A549 (cell line): Measurements from ENCODE around the gene EPPIN. TPM values are rescaled to one million over a fixed set of nuclear protein-coding genes. Genes with fewer than 3 reads are reported as not detected.

Experiments
- ATAC-seq, 2 experiments: fragments of 200-7000 bp in 1 of 2; fragments of >200 bp in 1 of 2; cut with Nextera tagmentation in 1 of 2; cut with Tn5 transposase in 1 of 2; 3 replicates each; pipeline versions ENCODE4 v1.8.0 to v1.9.1; 2018 to 2020; ENCODE audit warnings: mild to moderate bottlenecking in 1 of 2, moderate library complexity in 1 of 2
- CTCF ChIA-PET: fragments of 300-600 bp; sonication (Branson Sonifier 250); formaldehyde crosslinking; extraction: SDS; loops from one replicate; lab custom pipeline; 2021; ENCODE audit warnings: antibody characterized with exemption, inconsistent platforms; lab: Yijun Ruan, JAX
- POLR2A ChIA-PET: fragments of 350-600 bp; formaldehyde crosslinking; extraction: SDS; loops from one replicate; lab custom pipeline; 2021; ENCODE audit warnings: antibody characterized with exemption, inconsistent platforms; lab: Yijun Ruan, JAX
- DNase-seq, 2 experiments: peaks; one replicate each; pipeline versions ENCODE4 v3.0.0 to v3.0.0-alpha.2; 2011 to 2016; ENCODE audit warnings: low read depth in 1 of 2, low spot score in 1 of 2
- FAIRE-seq: peaks from 2 replicates; lab custom pipeline; 2011; peaks lifted over from hg19 to GRCh38; lab: Jason Lieb, UNC
- H3K27ac ChIP-seq, 2 experiments: fragments of >200 bp; sonication (Bioruptor Twin); formaldehyde crosslinking; 3 replicates each; pipeline ENCODE4 v1.5.1; 2016 to 2017
- H3K4me1 ChIP-seq: fragments of >200 bp; sonication (Bioruptor Twin); formaldehyde crosslinking; 3 replicates; pipeline ENCODE4 v1.6.1; 2016
- H3K4me2 ChIP-seq: fragments of >200 bp; sonication (Bioruptor Twin); formaldehyde crosslinking; 3 replicates; pipeline ENCODE4 v1.6.1; 2016
- H3K4me3 ChIP-seq: fragments of >200 bp; sonication (Bioruptor Twin); formaldehyde crosslinking; 3 replicates; pipeline ENCODE4 v1.5.1; 2016
- H3K9me3 ChIP-seq: fragments of >200 bp; sonication (Bioruptor Twin); formaldehyde crosslinking; 3 replicates; pipeline ENCODE4 v1.6.1; 2016
- BHLHE40 ChIP-seq: IDR thresholded peaks from 2 replicates; pipeline ENCODE4 v1.6.1; 2012; ENCODE audit warnings: low read depth, low read length, inconsistent platforms
- CBX2 ChIP-seq: fragments of 200-600 bp; sonication (generic); IDR thresholded peaks from 2 replicates; pipeline ENCODE4 v1.6.1; 2016; ENCODE audit warnings: low read depth, mild to moderate bottlenecking, borderline replicate concordance
- E2F6 ChIP-seq: IDR thresholded peaks from 2 replicates; pipeline ENCODE4 v1.6.1; 2012; ENCODE audit warnings: low read depth, borderline replicate concordance
- EHF ChIP-seq: fragments of 250-450 bp; sonication (Bioruptor Pico); IDR thresholded peaks from 2 replicates; pipeline ENCODE4 v1.5.0; 2020; ENCODE audit warnings: mild to moderate bottlenecking
- EHMT2 ChIP-seq: fragments of 200-600 bp; sonication (generic); IDR thresholded peaks from 2 replicates; pipeline ENCODE4 v1.6.1; 2016; ENCODE audit warnings: antibody characterized with exemption, low read depth, mild to moderate bottlenecking, moderate library complexity
- FOSL2 ChIP-seq, 2 experiments: fragments of 450-650 bp in 1 of 2; fragments of >200 bp in 1 of 2; sonication (Bioruptor Twin) in 1 of 2; formaldehyde crosslinking; IDR thresholded peaks; 2 replicates each; pipeline versions ENCODE4 v1.5.0 to v1.6.1; 2016 to 2020; ENCODE audit warnings: mild to moderate bottlenecking in 1 of 2, moderate library complexity in 1 of 2
- FOXS1 ChIP-seq: fragments of 250-450 bp; sonication (Bioruptor Pico); IDR thresholded peaks from 2 replicates; pipeline ENCODE4 v1.5.0; 2020; ENCODE audit warnings: mild to moderate bottlenecking, moderate library complexity
- HDAC2 ChIP-seq: fragments of 200-600 bp; sonication (generic); IDR thresholded peaks from 2 replicates; pipeline ENCODE4 v1.6.1; 2016
- HES2 ChIP-seq: fragments of >200 bp; sonication (Bioruptor Twin); formaldehyde crosslinking; IDR thresholded peaks from 2 replicates; pipeline ENCODE4 v1.6.1; 2016
- HEYL ChIP-seq: fragments of 250-450 bp; sonication (Bioruptor Pico); IDR thresholded peaks from 2 replicates; pipeline ENCODE4 v1.8.0; 2021; ENCODE audit warnings: mild to moderate bottlenecking, moderate library complexity
- HMGXB4 ChIP-seq: fragments of 250-450 bp; sonication (Bioruptor Pico); IDR thresholded peaks from 2 replicates; pipeline ENCODE4 v1.5.0; 2021; ENCODE audit warnings: mild to moderate bottlenecking, moderate library complexity, borderline replicate concordance
- JUN ChIP-seq, 2 experiments: fragments of >200 bp; sonication (Bioruptor Twin); formaldehyde crosslinking; IDR thresholded peaks; 2 replicates in 1 of 2; 3 replicates in 1 of 2; pipeline ENCODE4 v1.6.1; 2016 to 2017
- JUNB ChIP-seq: fragments of >200 bp; sonication (Bioruptor Twin); formaldehyde crosslinking; IDR thresholded peaks from 2 replicates; pipeline ENCODE4 v1.6.1; 2016
- KDM1A ChIP-seq: fragments of 200-600 bp; sonication (generic); IDR thresholded peaks from 2 replicates; pipeline ENCODE4 v1.6.1; 2016; ENCODE audit warnings: low read depth, mild to moderate bottlenecking
- MAX ChIP-seq: IDR thresholded peaks from 2 replicates; pipeline ENCODE4 v1.6.1; 2012
- MAZ ChIP-seq: fragments of 150-350 bp; IDR thresholded peaks from 2 replicates; pipeline ENCODE4 v1.6.1; 2014; ENCODE audit warnings: antibody characterized with exemption, low read depth, low read length, borderline replicate concordance
- MYC ChIP-seq: IDR thresholded peaks from 2 replicates; pipeline ENCODE4 v1.6.1; 2012; ENCODE audit warnings: mild to moderate bottlenecking, inconsistent platforms, low read length, improper control_type of control experiment, borderline replicate concordance
- NFE2L2 ChIP-seq: fragments of 150-350 bp; conservative IDR thresholded peaks from 2 replicates; pipeline ENCODE4 v1.6.1; 2014; ENCODE audit warnings: low read length
- PBX3 ChIP-seq: IDR thresholded peaks from 2 replicates; pipeline ENCODE4 v1.6.1; 2012
- POLR2A ChIP-seq: IDR thresholded peaks from 2 replicates; pipeline ENCODE4 v1.6.1; 2012; ENCODE audit warnings: mild to moderate bottlenecking, low read length
- POLR2AphosphoS2 ChIP-seq: conservative IDR thresholded peaks from 2 replicates; pipeline ENCODE4 v1.6.1; 2012; ENCODE audit warnings: low read length, improper control_type of control experiment, inconsistent platforms
- SMC3 ChIP-seq: fragments of >200 bp; sonication (Bioruptor Twin); formaldehyde crosslinking; IDR thresholded peaks from 3 replicates; pipeline ENCODE4 v1.6.1; 2018; ENCODE audit warnings: inconsistent platforms
- ZFP36 ChIP-seq: fragments of 450-650 bp; IDR thresholded peaks from 2 replicates; pipeline ENCODE4 v1.6.1; 2014; ENCODE audit warnings: borderline replicate concordance; ENCODE audit not compliant: partially characterized antibody
- WGBS: methylation state at CpG from one replicate; pipeline ENCODE4 v1.1.6; 2017; ENCODE audit errors: missing lambda C conversion rate; 5-methylcytosine and 5-hydroxymethylcytosine counted together
- polyA plus RNA-seq, 4 experiments: library from polyadenylated mRNA; depleted of rRNA in 3 of 4; stranded (reverse); fragments of >200 nt; fragmentation: RNase III in 1 of 4; extraction: RNeasy Plus Mini Kit Qiagen cat#74134 plus additional on column Dnase treatment in 1 of 4; gene quantifications; 2 replicates in 3 of 4; 3 replicates in 1 of 4; pipeline ENCODE4 v1.2.3, GENCODE V29; 2011 to 2017
- TF ChIP-seq, protein P1 (sequence below): fragments of 150-350 bp; IDR thresholded peaks from 2 replicates; pipeline ENCODE4 v1.6.1; 2014; ENCODE audit warnings: low read depth, mild to moderate bottlenecking, low read length
- TF ChIP-seq, protein P2 (sequence below): fragments of 450-650 bp; IDR thresholded peaks from 2 replicates; pipeline ENCODE4 v1.6.1; 2014; ENCODE audit warnings: antibody characterized with exemption

The EPPIN gene
- polyA plus RNA-seq, 2 of the 4 experiments (the other 2 are of a cell fraction) = not detected

DNA sequence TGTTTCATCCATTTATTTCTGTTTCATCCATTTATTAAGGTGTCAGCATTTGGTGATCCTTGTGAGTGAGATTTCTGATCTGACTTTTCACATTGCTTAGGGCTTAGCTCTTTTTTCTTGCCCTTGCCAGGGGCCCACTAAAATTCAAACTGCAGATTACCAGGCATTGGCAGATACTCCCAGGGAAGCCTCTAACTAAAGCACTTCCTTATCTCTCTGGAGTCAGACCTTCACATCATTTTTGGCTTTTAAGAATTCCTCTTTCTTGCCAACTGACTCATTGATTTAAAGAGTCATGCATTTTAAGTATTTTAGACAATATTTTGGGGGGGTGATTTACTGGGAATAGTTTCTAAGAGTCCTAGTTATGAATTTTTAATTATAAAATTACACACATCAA is 34.5 kb upstream of the EPPIN start:
- DNase-seq (no peak), ATAC-seq (no peak)
- no peak overlapping the region for H3K4me2 ChIP-seq
- POLR2A ChIA-PET = no interaction called here
- TF ChIP-seq ZFP36 (no peak), EHMT2 (no peak), MAX (no peak), FOSL2 (IDR thresholded peaks at IDR 0.05) (no peak), FOSL2 (CRISPR knock-in tag; IDR thresholded peaks at IDR 0.05) (no peak), MAZ (no peak), PBX3 (no peak), HMGXB4 (no peak), SMC3 (no peak), FOXS1 (no peak), E2F6 (no peak), POLR2AphosphoS2 (no peak), NFE2L2 (no peak), EHF (CRISPR knock-in tag) (no peak), BHLHE40 (no peak), MYC (no peak), JUNB (no peak)
- TF ChIP-seq, protein P1, sequence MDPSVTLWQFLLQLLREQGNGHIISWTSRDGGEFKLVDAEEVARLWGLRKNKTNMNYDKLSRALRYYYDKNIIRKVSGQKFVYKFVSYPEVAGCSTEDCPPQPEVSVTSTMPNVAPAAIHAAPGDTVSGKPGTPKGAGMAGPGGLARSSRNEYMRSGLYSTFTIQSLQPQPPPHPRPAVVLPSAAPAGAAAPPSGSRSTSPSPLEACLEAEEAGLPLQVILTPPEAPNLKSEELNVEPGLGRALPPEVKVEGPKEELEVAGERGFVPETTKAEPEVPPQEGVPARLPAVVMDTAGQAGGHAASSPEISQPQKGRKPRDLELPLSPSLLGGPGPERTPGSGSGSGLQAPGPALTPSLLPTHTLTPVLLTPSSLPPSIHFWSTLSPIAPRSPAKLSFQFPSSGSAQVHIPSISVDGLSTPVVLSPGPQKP = no peak
- TF ChIP-seq, protein P2, sequence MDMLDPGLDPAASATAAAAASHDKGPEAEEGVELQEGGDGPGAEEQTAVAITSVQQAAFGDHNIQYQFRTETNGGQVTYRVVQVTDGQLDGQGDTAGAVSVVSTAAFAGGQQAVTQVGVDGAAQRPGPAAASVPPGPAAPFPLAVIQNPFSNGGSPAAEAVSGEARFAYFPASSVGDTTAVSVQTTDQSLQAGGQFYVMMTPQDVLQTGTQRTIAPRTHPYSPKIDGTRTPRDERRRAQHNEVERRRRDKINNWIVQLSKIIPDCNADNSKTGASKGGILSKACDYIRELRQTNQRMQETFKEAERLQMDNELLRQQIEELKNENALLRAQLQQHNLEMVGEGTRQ = no peak
- TF ChIP-seq, all 56 proteins: peak for 0
- Histone ChIP-seq H3K4me3 (no peak overlapping the region), H3K4me1 (no peaks in the 10 kb centered on the region), H3K27ac (no peak overlapping the region), H3K9me3 (no peaks in the 10 kb centered on the region)
- CTCF ChIA-PET = no interaction called here
- FAIRE-seq = no peak

DNA sequence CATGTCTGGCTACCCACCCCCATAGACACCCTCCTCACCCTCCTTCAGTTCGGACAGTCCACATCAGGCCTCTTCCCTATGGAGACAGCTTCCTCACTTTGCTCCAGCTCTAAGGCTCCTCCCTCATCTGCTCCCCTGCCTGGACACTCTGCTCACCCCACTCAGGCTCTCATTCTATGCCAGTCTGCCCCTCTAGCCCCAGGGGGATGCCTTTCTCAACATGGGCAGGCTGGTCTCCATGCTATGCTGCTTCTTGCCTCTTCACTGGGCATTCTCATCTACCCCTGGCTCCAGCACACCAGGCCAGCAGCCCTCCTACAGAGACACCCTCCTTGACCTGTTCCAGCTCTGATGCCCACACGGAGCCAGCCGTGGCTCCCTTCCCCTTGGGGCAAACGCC is 32.0 kb upstream of the EPPIN start, which contains the start of gene WFDC8:
WFDC8 (minus strand) TSS at position 101 of the 400 bp plus-strand sequence; CDS start at position 64, 37 bp downstream.
- TF ChIP-seq HEYL (CRISPR knock-in tag) = no peak
- no peak for TF ChIP-seq KDM1A
- TF ChIP-seq, protein P2 = no peak
- TF ChIP-seq SMC3 = no peak
- TF ChIP-seq CBX2 = no peak
- no peak for TF ChIP-seq MYC
- TF ChIP-seq JUN (IDR thresholded peaks at IDR 0.05) = no peak
- TF ChIP-seq HES2 = no peak
- TF ChIP-seq, protein P1 = no peak
- TF ChIP-seq HDAC2 = no peak
- TF ChIP-seq POLR2A = no peak
- Histone ChIP-seq H3K4me3 (no peak within 1 kb of the TSS), H3K4me2 (no peak within 1 kb of the TSS), H3K4me1 (no peaks in the 10 kb centered on the region), H3K9me3 (no peaks in the 10 kb centered on the region), H3K27ac (no peak within 1 kb of the TSS)
- ATAC-seq (no peak), FAIRE-seq (no peak), DNase-seq (no peak)
- WGBS = 18% methylated on average over 4 of the region's 4 CpGs
- CTCF ChIA-PET = interaction anchor here (1.8 kb wide), 1 partner anchor 192 kb away, joined by 9 read pairs; no protein-coding TSS in a partner anchor
- POLR2A ChIA-PET = no interaction called here
